ENCODE data around the gene HAUS5. TPM values are rescaled to one million over a fixed set of nuclear protein-coding genes. Genes with fewer than 3 reads are reported as not detected.

HAUS5 gene
- total and polyA plus RNA-seq, 10 donors: 10.3 to 24.4 (median 18.6) TPM

GRCh38 chr19:35621708-35622107 lies 9.2 kb downstream of the HAUS5 start:
- WGBS, 5 donors: 91 to 96% (median 96%) methylated on average over 9 of the region's 9 CpGs
- Histone ChIP-seq H3K4me3 (no peak overlapping the region), H3K27ac (no peak overlapping the region), H3K4me1 (no peaks in the 10 kb centered on the region), H3K36me3 (peaks cover 0 to 53% (median 13%) of the 10 kb centered on the region in 6 donors), H3K9me3 (no peaks in the 10 kb centered on the region), H3K27me3 (replicated peaks in 1 of 7) (no peaks in the 10 kb centered on the region)
- DNase-seq: no peak
- intact Hi-C loops (cut with DNase I; ENCODE audit: low total_unique reads): no loop called here
- TF ChIP-seq CTCF (IDR thresholded peaks at IDR 0.05 in 8 of 11, conservative IDR thresholded peaks at IDR 0.05 in 3 of 11): no peak
- no peak for TF ChIP-seq POLR2AphosphoS5 (IDR thresholded peaks at IDR 0.05)
- no peak for TF ChIP-seq POLR2A (IDR thresholded peaks at IDR 0.05)

- TF ChIP-seq CTCF (IDR thresholded peaks at IDR 0.05 in 8 of 11, conservative IDR thresholded peaks at IDR 0.05 in 3 of 11): no peak
- TF ChIP-seq POLR2AphosphoS5 (IDR thresholded peaks at IDR 0.05): peak in 1 of 3 donors; percentile 12
- H3K27me3 ChIP-seq (replicated peaks in 1 of 7): no peaks in the 10 kb centered on the region
- intact Hi-C loops (cut with DNase I; ENCODE audit: low total_unique reads): no loop called here
- peaks cover 0 to 3% (median 2%) of the 10 kb centered on the region in 6 donors for H3K4me1 ChIP-seq
- H3K9me3 ChIP-seq: no peaks in the 10 kb centered on the region
- no peak for DNase-seq
- H3K27ac ChIP-seq: no peak overlapping the region
- H3K4me3 ChIP-seq: no peak overlapping the region
- WGBS, 5 donors: 92 to 97% (median 94%) methylated on average over 13 of the region's 13 CpGs
- peaks cover 0 to 42% (median 11%) of the 10 kb centered on the region in 6 donors for H3K36me3 ChIP-seq
These were observed 10.2 kb downstream of the HAUS5 start for GRCh38 chr19:35622750-35623149.

GRCh38 chr19:35623327-35624010 lies 10.9 kb downstream of the HAUS5 start:
- Histone ChIP-seq H3K4me1 (peaks cover 0 to 10% (median 8%) of the 10 kb centered on the region in 6 donors), H3K4me3 (no peak overlapping the region), H3K27ac (no peak overlapping the region), H3K36me3 (peaks cover 0 to 35% (median 11%) of the 10 kb centered on the region in 6 donors), H3K9me3 (no peaks in the 10 kb centered on the region), H3K27me3 (replicated peaks in 1 of 7) (no peaks in the 10 kb centered on the region)
- TF ChIP-seq POLR2AphosphoS5 (IDR thresholded peaks at IDR 0.05): no peak
- no peak for TF ChIP-seq CTCF (IDR thresholded peaks at IDR 0.05 in 8 of 11, conservative IDR thresholded peaks at IDR 0.05 in 3 of 11)
- TF ChIP-seq POLR2A (IDR thresholded peaks at IDR 0.05): no peak
- DNase-seq: no peak
- intact Hi-C loops (cut with DNase I; ENCODE audit: low total_unique reads): no loop called here
- WGBS, 5 donors: 88 to 95% (median 92%) methylated on average over 6 of the region's 6 CpGs

- Histone ChIP-seq H3K27me3 (replicated peaks in 1 of 7) (no peaks in the 10 kb centered on the region), H3K4me3 (peak overlapping the region; percentile 84 to 98 (median 94)), H3K36me3 (peaks cover 5 to 34% (median 30%) of the 10 kb centered on the region in 6 donors), H3K9me3 (no peaks in the 10 kb centered on the region), H3K27ac (peak overlapping the region; percentile 74 to 96 (median 94)), H3K4me1 (peaks cover 10 to 44% (median 27%) of the 10 kb centered on the region in 6 donors)
- intact Hi-C loops (cut with DNase I; ENCODE audit: low total_unique reads): no loop called here
- no peak for DNase-seq
- no peak for TF ChIP-seq CTCF (IDR thresholded peaks at IDR 0.05 in 8 of 11, conservative IDR thresholded peaks at IDR 0.05 in 3 of 11)
- no peak for TF ChIP-seq POLR2AphosphoS5 (IDR thresholded peaks at IDR 0.05)
- TF ChIP-seq POLR2A (IDR thresholded peaks at IDR 0.05): no peak
- WGBS, 5 donors: 10 to 17% (median 15%) methylated on average over 9 of the region's 9 CpGs
These were observed 15.7 kb downstream of the HAUS5 start for GRCh38 chr19:35628264-35628564.
